Smooth muscle cell (in vitro differentiated cells): ENCODE results near the gene MAL. TPM values are rescaled to one million over a fixed set of nuclear protein-coding genes. Genes with fewer than 3 reads are reported as not detected.

ENCODE experiments used
- DNase-seq: peaks from one replicate; lab custom pipeline; 2025; ENCODE audit not compliant: unreplicated experiment; lab: John Stamatoyannopoulos, UW
- H2AFZ ChIP-seq: fragments of 200-600 bp; sonication (generic); 2 replicates; pipeline ENCODE4 v1.6.0; 2016; ENCODE audit warnings: antibody characterized with exemption, low read depth, mild to moderate bottlenecking
- H3F3A ChIP-seq: fragments of 200-600 bp; sonication (generic); 2 replicates; pipeline ENCODE4 v1.6.0; 2017; ENCODE audit warnings: antibody characterized with exemption, low read depth
- H3K27ac ChIP-seq: fragments of 200-600 bp; sonication (generic); 2 replicates; pipeline ENCODE4 v1.5.1; 2016; ENCODE audit warnings: low read depth, mild to moderate bottlenecking
- H3K27me3 ChIP-seq: fragments of 200-600 bp; sonication (generic); 2 replicates; pipeline ENCODE4 v1.6.1; 2016; ENCODE audit warnings: low read depth, mild to moderate bottlenecking
- H3K36me3 ChIP-seq: fragments of 200-600 bp; sonication (generic); 2 replicates; pipeline ENCODE4 v1.5.1; 2016; ENCODE audit warnings: low read depth
- H3K4me1 ChIP-seq: fragments of 200-600 bp; sonication (generic); 2 replicates; pipeline ENCODE4 v1.5.1; 2016; ENCODE audit warnings: low read depth
- H3K4me2 ChIP-seq: fragments of 200-600 bp; sonication (generic); 2 replicates; pipeline ENCODE4 v1.6.0; 2016; ENCODE audit warnings: mild to moderate bottlenecking
- H3K4me3 ChIP-seq: fragments of 200-600 bp; sonication (generic); 2 replicates; pipeline ENCODE4 v1.5.1; 2016; ENCODE audit warnings: mild to moderate bottlenecking
- H3K79me2 ChIP-seq: fragments of 200-600 bp; sonication (generic); 2 replicates; pipeline ENCODE4 v1.6.0; 2016; ENCODE audit warnings: low read depth, mild to moderate bottlenecking
- H3K9ac ChIP-seq: fragments of 200-600 bp; sonication (generic); 2 replicates; pipeline ENCODE4 v1.6.0; 2016; ENCODE audit warnings: low read depth
- H3K9me3 ChIP-seq: fragments of 200-600 bp; sonication (generic); replicated peaks from 2 replicates; pipeline ENCODE4 v1.5.1; 2016; ENCODE audit warnings: low read depth
- H4K20me1 ChIP-seq: fragments of 200-600 bp; sonication (generic); 2 replicates; pipeline ENCODE4 v1.6.0; 2016; ENCODE audit warnings: low read depth
- WGBS: methylation state at CpG from one replicate; pipeline ENCODE4 v1.1.7; 2016; ENCODE audit warnings: low lambda C conversion rate; 5-methylcytosine and 5-hydroxymethylcytosine counted together
- polyA plus RNA-seq: library from polyadenylated mRNA; unstranded; fragments of >200 nt; fragmentation: Nextera tagmentation; extraction: Ambion mirVana; gene quantifications from 2 replicates; pipeline ENCODE4 v1.2.1, GENCODE V29; 2016
- total RNA-seq: library from RNA; depleted of rRNA; stranded (reverse); fragments of >200 nt; gene quantifications from 2 replicates; pipeline ENCODE4 v1.2.3, GENCODE V29; 2014
- TF ChIP-seq, protein P1 (sequence below): fragments of 200-600 bp; sonication (generic); IDR thresholded peaks from 2 replicates; pipeline ENCODE4 v1.5.1; 2017; ENCODE audit warnings: borderline replicate concordance, mild to moderate bottlenecking, antibody characterized with exemption; ENCODE audit not compliant: insufficient read depth, poor library complexity, severe bottlenecking

MAL gene
- total and polyA plus RNA-seq, 2 experiments from 2014 or later, result not detected

DNA sequence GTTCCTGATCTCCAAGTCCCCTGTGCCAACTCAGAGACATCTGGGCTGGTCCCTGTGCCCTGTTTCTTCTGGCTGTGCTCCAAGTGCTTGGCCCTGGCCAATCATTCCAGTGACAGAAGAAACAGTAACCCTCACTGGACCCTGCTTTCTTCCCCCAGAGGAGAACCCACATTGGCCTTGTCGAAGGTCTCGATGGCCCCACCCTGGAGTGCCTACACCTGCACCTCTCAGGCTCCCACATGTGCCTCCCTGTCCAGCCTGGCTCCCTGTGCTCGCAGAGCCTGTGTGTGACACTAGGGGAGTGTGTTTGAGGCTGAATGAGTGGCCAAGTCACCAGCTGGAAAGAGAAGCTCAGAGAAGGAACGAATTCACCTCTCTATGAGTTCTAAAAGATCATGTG lies 5.9 kb upstream of the MAL start:
- Histone ChIP-seq H3K9ac (no peak overlapping the region), H3K27me3 (peaks cover 9% of the 10 kb centered on the region), H2AFZ (no peak overlapping the region), H3K4me3 (no peak overlapping the region), H3K9me3 (no peaks in the 10 kb centered on the region), H3K4me2 (no peak overlapping the region), H3K27ac (no peak overlapping the region), H3K79me2 (no peaks in the 10 kb centered on the region), H3F3A (no peaks in the 10 kb centered on the region), H3K36me3 (no peaks in the 10 kb centered on the region), H3K4me1 (no peaks in the 10 kb centered on the region), H4K20me1 (no peaks in the 10 kb centered on the region)
- no peak for DNase-seq
- TF ChIP-seq, protein P1, sequence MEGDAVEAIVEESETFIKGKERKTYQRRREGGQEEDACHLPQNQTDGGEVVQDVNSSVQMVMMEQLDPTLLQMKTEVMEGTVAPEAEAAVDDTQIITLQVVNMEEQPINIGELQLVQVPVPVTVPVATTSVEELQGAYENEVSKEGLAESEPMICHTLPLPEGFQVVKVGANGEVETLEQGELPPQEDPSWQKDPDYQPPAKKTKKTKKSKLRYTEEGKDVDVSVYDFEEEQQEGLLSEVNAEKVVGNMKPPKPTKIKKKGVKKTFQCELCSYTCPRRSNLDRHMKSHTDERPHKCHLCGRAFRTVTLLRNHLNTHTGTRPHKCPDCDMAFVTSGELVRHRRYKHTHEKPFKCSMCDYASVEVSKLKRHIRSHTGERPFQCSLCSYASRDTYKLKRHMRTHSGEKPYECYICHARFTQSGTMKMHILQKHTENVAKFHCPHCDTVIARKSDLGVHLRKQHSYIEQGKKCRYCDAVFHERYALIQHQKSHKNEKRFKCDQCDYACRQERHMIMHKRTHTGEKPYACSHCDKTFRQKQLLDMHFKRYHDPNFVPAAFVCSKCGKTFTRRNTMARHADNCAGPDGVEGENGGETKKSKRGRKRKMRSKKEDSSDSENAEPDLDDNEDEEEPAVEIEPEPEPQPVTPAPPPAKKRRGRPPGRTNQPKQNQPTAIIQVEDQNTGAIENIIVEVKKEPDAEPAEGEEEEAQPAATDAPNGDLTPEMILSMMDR, result no peak
- WGBS, result 72% methylated on average over 4 of the region's 4 CpGs

DNA sequence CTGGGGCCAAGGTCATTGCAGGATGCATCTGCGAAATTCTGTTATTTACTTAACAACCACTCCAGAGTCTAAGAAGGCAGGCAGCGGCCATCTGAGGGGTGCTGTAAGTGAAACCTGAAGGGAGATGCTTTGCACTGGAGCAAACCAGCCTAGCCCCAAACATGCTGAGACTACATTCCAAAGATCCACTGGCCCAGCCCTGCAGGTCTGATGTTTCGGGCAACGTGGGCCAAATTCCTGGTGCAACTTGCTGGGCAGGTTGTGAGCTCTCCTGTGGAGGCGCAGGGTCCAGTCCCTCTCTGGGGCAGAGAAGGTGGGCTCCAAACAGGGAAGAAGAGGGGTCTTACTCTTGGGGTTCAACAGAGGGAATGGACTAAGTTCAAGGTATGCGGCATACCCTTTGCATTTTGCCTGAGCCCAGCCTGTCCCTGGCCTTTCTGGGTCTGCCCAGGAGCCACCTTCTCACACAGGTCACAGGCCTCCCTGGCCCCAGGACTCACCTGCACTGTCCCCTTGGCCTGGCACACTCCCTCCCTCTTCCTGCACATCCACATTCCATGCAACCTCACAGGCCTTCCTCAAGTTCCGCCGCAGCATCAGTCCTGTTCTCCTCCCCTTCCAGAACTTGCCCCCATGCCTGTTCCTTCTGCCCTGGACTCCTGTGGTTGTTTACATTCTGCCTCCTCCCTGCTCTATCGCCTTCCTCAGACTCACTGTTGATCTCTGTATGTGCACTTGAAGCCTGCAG lies 5.1 kb upstream of the MAL start:
- H3K4me1 ChIP-seq, result no peaks in the 10 kb centered on the region
- H4K20me1 ChIP-seq, result no peaks in the 10 kb centered on the region
- H3K4me2 ChIP-seq, result no peak overlapping the region
- peaks cover 17% of the 10 kb centered on the region for H3K27me3 ChIP-seq
- H3K4me3 ChIP-seq, result no peak overlapping the region
- H3K9ac ChIP-seq, result no peak overlapping the region
- no peak overlapping the region for H3K27ac ChIP-seq
- DNase-seq, result no peak
- no peaks in the 10 kb centered on the region for H3K36me3 ChIP-seq
- no peaks in the 10 kb centered on the region for H3K9me3 ChIP-seq
- no peaks in the 10 kb centered on the region for H3K79me2 ChIP-seq
- no peak overlapping the region for H2AFZ ChIP-seq
- no peaks in the 10 kb centered on the region for H3F3A ChIP-seq
- TF ChIP-seq, protein P1, result no peak
- 81% methylated on average over 9 of the region's 9 CpGs for WGBS

DNA sequence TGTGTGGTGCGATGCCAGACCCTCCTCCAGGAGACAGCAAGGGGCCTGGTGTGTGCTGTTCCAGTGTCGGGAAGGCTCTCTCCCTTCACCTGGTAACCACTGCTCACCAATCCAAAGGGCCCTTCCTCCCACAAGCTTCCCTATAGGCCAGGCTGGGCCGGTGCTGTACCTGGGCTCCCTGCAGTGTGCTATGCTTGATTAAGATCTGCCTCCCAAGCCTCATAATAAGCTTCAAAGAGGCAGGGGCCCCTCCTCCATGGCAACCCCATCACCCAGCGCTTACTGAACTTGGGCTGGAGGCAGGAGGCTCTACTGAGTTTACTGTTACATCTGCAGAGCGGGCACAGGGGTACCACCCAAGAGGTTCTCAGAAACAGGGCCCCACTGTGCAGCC lies 4.5 kb upstream of the MAL start:
- H3K9me3 ChIP-seq, result no peaks in the 10 kb centered on the region
- no peak overlapping the region for H3K9ac ChIP-seq
- H4K20me1 ChIP-seq, result no peaks in the 10 kb centered on the region
- no peaks in the 10 kb centered on the region for H3K4me1 ChIP-seq
- WGBS, result 71% methylated on average over 5 of the region's 5 CpGs
- no peak overlapping the region for H2AFZ ChIP-seq
- no peaks in the 10 kb centered on the region for H3F3A ChIP-seq
- H3K4me2 ChIP-seq, result no peak overlapping the region
- no peaks in the 10 kb centered on the region for H3K36me3 ChIP-seq
- no peak for DNase-seq
- H3K27ac ChIP-seq, result no peak overlapping the region
- TF ChIP-seq, protein P1, result no peak
- H3K27me3 ChIP-seq, result peaks cover 22% of the 10 kb centered on the region
- no peak overlapping the region for H3K4me3 ChIP-seq
- no peaks in the 10 kb centered on the region for H3K79me2 ChIP-seq

DNA sequence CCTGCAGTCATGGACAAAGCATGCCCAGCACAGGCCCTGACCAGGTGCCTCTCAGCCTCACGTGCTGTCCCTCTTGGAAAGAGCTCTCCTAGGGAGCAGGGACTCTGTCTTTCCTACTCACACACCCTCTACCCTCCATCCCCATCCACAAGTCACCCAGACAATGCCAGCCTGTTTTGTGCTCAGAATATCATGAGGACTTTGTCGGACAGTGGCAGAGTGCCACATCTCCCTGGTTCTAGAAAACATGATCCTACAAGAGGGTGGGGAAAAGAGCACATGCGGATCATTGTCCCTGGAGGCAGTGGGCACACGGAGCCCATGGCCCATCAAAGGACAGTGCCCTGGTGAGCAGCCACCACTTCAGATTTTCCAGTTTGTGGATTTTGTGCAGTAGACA lies 3.7 kb upstream of the MAL start:
- Histone ChIP-seq H3K9me3 (no peaks in the 10 kb centered on the region), H3K4me3 (no peak overlapping the region), H3F3A (no peaks in the 10 kb centered on the region), H2AFZ (no peak overlapping the region), H4K20me1 (no peaks in the 10 kb centered on the region), H3K27ac (no peak overlapping the region), H3K4me2 (no peak overlapping the region), H3K9ac (no peak overlapping the region), H3K36me3 (no peaks in the 10 kb centered on the region), H3K79me2 (no peaks in the 10 kb centered on the region), H3K4me1 (no peaks in the 10 kb centered on the region), H3K27me3 (peaks cover 29% of the 10 kb centered on the region)
- 68% methylated on average over 4 of the region's 4 CpGs for WGBS
- no peak for DNase-seq
- TF ChIP-seq, protein P1, result no peak
